ENCODE data around the gene NAT8L.
A peak's percentile ranks its signal among the peaks of the same experiment; 100 is the strongest.

Gene NAT8L

GRCh38 chr4:2065106-2065930 lies 6.2 kb downstream of the NAT8L start:
- DNase-seq: no peak

DNA sequence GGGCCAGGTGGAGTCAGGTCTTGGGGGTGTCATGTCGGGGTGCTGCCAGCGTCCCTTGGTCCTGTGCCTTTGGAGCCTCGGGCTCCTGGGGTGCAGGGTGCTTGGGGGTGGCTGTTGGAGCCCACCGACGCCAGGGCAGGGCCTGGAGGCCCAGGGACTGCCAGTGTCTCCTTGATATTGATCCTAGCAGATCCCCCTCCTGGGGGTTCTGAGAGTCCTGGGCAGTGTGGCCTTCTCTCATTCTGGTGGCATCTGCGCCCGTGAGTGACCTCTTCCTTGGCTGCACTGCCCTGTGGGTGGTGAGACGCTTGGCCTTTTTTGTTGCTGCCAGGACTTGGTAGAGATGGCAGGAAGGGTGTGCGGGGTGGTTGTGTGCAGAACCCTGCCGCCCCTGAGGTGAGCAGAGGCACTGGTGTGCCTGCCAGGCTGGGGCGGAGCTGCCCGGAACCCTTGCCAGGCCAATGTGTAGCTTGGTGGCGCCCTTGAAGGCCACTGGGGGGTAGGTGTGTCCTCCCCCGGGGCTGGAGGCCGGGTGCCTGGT lies 7.0 kb downstream of the NAT8L start:
- no peak for DNase-seq

DNA sequence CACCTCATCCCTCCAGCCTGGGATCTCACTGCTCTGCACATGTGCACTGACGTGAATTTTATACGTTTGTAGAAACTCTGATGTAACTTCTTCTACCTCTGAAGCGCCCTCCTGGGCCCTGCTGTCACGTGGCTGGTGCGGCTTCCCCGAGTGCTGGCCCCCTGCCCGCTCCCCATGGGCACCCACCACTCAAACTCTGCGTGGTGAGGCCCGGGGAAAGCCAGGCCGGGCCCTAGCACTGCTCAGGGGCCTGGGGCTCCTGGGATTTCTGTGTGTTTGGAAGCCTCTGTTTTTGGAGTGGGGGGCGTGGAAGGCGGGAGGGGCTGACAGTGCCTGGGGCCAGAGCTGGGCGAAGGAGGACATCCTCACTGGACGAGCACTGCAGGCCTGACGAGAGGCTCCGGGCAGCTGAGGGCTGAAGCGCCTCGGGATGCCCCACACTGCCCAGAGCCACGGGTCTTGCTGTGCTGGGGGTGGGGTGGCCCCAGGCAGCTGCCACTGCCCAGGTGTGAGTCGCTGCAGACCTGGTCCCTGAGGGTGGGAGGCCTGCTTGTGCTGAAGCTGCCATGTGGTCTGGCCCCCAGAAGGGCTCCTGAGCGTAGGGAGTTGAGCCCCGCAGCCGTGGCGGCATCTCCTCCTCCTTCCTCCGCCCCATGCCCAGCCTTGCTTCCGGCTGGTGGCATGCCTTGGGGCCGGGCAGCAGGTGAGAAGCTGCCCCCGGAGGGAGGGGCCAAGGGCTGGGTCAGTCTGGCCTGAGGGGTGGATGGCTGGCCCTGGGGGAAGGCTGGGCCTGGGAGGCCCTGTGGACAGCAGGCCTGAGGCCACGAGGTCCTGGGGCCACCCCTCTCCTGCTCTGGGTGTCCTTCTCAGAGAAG lies 7.7 kb downstream of the NAT8L start:
- no peak for DNase-seq

DNA sequence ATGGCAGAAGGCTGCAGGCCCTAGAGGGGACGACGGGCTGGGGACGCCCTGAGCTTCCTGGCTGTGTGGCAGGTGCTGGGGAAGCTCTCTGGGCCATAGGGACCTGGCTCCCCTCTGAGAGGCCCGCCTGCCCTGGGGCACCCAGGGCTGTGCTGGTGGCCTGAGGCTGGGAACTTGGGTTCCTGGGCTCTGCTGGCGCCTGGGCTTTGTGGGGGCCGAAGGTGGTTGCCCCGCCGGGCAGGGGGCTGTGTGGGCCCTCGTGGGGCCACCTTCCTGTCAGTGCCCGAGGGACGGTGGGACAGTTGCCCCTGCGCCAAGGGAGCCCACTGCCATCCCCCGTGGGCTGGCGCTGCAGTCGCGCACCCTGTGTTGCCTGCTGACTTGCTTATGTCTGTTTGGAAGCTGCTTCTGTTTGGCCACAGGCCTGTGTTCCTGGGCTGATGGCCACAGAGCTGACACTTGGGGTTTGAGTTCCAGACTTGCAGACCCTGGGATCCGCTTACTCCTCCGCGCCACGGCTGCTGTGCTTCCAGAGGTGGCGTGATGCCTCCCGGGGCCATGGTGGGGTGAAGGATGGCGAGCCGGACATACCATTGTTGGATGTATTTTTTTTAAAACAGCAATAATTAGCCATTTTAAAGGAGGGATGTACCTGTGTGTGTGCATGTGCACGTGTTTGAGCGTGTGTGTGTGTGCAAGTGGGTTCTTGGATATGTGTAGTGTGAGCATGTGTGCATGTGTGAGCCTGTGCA lies 8.5 kb downstream of the NAT8L start:
- DNase-seq: no peak

DNA sequence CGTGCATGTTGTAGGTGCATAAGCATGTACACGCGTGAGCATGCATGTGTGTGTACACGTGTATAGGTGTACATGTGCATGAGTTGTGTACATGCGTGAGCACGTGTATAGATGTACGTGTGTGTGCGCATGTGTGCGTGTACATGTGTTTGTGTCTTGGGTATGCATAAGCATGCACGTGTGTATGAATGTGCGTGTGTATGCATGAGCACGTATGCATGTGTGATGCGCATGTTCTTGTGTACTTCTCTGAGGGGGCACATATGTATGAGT lies 9.0 kb downstream of the NAT8L start:
- no peak for DNase-seq

DNA sequence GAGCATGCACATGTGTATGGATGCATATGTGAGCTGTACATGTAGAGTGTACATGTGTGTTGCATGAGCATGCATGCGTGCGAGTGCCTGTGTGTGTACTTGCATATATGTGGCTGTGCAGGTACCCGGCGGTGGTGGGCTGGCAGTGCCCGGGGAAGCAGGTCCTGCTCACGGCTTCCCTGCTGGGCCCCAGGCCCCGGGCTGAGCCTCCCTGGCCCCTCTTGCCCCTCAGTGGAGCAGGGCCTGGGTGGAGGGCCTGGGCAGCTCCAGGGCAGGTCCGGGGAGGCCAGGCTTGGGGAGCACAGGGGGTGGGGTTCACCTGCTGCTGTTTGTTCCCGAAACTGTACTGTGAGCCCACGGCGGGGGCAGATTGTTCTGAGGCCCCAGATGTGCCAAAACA lies 9.4 kb downstream of the NAT8L start:
- DNase-seq: no peak

GRCh38 chr4:2069161-2069971 lies 10.2 kb downstream of the NAT8L start:
- no peak for DNase-seq

DNA sequence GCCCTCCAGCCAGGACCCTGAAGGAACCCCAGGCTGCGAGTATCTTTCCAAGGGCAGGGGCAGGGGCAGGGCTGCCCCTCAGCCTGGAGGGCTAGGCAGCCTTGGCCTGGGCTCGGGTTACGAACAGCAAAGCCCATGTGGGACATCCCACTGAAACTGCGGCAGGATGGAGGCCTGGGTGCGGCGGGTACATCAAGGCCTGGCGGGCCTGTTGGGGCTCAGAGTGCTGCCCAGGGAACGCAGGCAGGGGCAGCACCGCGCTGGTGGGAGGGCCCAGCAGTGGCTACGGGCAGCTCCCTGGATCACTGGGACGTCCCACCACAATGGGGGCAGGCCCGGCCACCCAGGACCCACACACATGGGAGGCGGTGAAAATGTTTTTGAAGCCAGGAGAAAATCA lies 10.9 kb downstream of the NAT8L start:
- DNase-seq: no peak

- peak; percentile 8 for DNase-seq
Observed at GRCh38 chr4:2070421-2071251, 11.5 kb downstream of the NAT8L start.

DNA sequence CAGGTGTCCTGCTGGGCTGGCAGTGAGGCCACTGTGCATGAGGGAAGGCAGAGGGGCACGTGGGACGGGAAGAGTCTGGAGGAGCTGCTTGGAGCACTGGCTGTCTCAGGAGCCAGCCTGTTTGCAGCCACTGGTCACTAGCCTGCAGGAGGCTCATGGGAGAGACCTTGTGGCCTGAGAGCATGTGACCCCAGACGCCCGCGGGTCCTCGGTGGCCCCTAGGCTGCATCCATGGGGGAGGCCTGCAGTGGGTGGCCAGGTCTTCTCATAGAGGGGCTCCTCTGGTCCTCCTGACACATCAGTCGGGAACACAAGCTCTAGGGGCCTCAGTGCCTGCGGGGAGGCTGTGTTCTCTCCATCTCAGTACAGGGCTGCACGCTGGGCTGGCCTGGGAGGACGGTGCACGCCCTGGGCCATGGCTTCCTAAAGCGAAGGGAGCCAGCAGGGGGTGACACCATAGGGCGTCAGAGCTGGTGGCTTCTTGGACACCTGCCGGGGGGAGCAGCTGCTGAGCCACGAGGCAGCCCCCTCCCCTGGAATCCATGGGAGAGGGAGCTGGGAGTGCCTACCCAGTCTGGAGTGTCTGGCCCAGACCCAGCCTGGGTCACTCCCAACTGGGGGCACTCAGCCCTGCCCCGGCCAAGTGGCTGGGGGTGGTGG lies 12.3 kb downstream of the NAT8L start:
- peak; percentile 76 for DNase-seq

- DNase-seq: peak; percentile 86
Observed at GRCh38 chr4:2071912-2072867, 13.1 kb downstream of the NAT8L start.

GRCh38 chr4:2072971-2073807 lies 14.1 kb downstream of the NAT8L start:
- DNase-seq: no peak

DNA sequence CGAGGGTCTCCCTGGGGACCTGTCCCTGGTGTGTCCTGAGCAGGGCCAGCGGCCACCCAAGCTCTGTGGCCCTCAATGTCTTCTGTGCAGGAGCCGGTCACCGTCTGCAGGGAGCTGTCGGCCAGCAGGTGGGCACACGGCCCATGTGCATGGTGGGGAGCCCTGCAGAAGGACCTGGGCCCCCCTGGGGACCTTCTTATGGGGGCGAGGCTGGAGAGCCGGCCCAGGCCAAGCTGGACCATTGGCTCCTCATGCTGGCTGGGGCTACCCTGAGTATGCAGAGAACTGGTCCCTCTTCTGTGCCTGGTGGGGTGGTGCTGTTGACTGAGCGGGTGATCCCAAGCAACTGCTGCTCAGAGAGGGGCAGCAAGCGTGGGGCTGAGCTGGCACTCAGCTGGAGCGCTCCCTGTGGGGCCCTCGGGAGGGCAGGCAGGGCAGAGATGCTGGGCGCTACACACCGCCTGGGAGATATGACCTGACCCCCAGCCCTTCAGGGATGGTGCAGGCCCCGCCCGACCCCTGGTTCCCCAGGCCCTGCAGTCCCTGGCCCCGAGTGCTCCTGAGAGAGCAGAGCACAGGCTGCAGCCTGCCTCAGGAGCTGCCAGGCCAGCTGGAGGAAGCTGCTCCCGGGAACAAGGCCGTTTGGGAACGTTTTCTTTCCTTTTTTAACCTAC lies 14.8 kb downstream of the NAT8L start:
- DNase-seq: peak; percentile 4

DNA sequence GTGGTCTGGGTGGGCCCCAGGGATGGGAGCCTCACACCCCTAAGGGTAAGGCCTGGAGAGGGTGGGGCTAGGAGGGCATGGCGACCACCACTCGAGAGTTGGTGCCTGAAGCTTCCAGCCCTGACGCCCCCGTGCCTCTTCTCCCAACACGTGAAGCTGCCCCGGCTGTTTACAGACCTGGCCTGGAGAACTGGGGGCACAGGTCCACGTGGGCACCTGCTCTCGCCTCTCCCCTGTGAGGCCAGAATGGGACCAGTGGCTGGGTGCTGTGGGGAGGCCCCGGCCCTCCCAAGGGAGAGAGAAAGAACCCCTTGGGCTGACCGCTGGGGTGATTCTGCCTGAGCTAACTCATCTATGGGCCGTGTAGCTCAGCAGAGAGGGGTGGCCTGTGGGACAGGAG lies 15.5 kb downstream of the NAT8L start:
- no peak for DNase-seq

DNA sequence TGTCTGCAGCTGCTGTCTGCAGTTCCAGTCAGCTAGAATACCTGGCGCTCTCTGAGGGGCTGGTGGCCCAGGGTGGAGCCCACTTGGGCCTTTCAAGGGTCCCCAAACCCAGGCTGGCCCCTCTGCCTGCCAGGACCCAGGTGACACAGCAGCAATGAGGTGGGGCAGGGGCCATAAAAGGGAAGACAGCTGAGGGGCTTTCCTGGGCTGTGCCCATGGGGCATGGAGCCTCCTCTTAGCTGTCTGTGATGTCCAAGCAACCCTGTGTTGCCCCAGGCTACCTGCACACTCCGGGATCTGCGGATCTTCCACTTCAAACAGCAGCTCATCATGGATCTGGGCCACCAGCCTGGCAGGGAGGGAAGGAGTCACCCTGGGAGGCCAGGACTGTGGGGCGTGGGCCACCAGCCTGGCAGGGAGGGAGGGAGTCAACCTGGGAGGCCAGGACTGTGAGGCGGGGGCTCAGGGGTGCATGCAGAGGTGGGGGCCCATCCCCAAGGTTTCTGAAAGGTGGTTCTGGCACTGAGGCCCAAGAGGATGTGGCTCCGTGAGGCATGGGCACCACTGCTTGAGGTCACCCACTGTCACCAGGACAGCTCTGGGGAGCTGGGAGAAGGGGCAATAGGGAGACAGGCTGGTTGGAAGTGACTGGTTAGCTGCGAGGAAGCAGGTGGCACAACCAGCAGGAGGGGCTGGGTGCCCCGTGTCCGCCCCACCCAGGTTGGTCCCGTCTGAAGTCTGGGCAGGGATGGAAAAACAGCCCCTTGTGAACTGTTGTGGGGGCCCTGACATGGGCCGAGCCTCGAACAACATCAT lies 16.3 kb downstream of the NAT8L start:
- no peak for DNase-seq

DNA sequence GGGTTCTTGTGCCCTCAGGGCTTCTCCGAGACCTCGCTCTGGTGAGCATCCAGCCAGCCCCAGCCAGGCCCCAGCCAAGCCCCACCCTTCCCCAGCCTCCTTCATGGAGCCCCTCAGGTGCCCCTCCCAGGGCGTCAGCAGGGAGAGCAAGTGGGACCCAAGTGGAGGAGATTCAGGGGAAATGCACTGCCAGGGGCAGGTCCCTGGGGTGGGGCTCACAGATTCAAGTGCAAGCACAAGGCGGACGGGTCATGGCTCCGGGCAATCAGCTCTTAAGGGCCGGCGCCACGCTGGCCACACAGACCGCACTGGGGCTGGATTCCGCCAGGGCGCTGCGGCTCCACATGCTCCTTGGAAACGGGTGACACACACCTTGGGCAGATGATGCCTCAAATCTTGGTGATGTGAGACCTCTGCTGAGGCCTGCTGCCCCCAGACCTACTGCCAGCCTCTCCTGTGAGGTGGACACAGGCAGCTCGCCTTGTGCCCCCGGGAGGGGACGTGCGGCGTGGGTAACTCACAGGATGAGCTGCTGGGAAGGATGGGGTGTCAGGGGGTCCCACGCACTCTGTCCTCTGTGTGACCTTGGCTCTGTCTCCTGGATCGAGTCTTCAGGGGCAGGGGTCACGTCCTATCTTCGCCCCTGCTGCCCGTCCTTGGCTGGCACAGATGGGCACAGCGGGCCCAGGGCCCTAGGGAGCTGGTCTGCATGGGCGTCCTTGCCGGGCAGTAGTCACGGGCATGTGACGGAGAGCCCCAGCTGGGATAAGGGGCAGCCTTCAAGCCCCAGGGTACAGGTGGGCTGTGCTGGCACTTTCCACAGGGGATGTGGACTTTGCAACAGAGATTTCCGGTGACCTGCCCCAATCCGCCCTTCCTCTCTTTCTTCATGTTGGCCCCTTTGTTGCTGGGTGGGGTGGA lies 17.1 kb downstream of the NAT8L start:
- no peak for DNase-seq

Measured in NCI-H69 (cell line).